GM12872 (cell line): ENCODE data around the gene SEPTIN14.

Experiments
- CTCF ChIP-seq: IDR thresholded peaks from 3 replicates; pipeline ENCODE4 v1.5.1; 2011; ENCODE audit warnings: low read depth, mild to moderate bottlenecking, low read length, moderate library complexity; ENCODE audit not compliant: insufficient read depth

The SEPTIN14 gene

DNA sequence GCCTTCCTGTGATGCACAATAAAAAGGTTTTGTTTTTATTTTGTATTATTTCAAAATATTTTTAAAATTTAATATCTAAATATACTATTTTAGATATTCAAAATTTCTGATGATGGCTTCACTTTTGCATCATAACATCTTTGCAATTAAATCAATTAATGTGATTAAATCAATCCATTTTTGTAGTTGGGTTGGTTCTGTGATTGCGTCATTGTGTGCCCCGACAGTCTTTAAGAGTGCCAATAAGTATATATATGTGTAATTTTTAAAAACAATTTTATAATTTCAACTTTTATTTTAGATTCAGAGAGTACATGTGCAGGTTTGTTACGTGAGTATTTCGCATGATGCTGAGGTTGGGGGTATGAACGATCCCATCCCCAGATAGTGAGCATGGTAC, 70.5 kb downstream of the SEPTIN14 start:
- no peak for TF ChIP-seq CTCF

- TF ChIP-seq CTCF, result no peak
Measured at GRCh38 chr7:55787796-55788195, 74.8 kb downstream of the SEPTIN14 start.

- no peak for TF ChIP-seq CTCF
Measured at GRCh38 chr7:55786901-55787300, 75.7 kb downstream of the SEPTIN14 start.

GRCh38 chr7:55784151-55784550, 78.4 kb downstream of the SEPTIN14 start:
- TF ChIP-seq CTCF, result no peak

DNA sequence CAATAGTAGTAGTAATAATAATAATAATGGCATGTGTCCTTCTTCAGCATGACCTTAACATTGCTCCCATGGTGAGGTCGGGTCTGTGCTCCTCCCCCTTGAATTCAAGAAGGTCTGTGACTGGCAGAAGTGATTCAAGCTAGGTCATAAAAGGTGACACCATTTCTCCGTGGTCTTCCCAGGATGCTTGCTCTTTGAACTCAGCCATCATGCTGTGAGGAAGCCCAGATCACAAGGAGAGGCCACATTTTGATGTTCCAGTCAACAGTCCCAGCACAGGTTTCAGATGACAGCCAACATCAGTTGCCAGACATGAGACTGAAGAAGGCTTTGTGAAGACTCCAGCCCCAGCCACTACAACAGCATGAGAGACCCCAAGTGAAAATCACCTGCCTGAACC, 83.9 kb downstream of the SEPTIN14 start:
- no peak for TF ChIP-seq CTCF

DNA sequence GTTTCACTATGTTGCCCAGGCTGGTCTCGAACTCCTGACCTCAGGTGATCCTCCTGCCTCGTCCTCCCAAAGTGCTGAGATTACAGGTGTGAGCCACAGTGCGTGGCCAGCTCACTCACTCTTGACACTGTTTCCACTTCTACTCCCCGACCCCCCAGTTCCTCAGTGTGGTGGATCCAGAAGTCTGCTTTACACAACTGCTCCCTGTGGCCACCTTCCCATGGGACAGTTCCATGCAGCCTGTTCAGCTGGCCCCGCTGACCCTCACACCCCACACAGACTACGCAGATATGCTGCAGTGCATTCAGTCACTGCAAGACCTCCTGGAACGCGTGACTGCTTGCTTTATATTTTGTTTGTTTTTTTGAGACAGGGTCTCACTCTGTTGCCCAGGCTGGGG, 86.4 kb downstream of the SEPTIN14 start:
- TF ChIP-seq CTCF, result no peak

- no peak for TF ChIP-seq CTCF
Measured at GRCh38 chr7:55775051-55775420, 87.5 kb downstream of the SEPTIN14 start.

GRCh38 chr7:55774327-55775050, 88.1 kb downstream of the SEPTIN14 start:
- TF ChIP-seq CTCF, result no peak
